SU-DHL-6 (cell line): Measurements from ENCODE around the gene FERMT3.

Experiments used
- H2AFZ ChIP-seq: fragments of 200-600 bp; sonication (generic); 2 replicates; pipeline ENCODE4 v1.6.1; 2014; ENCODE audit warnings: low read depth, mild to moderate bottlenecking, moderate library complexity, mixed read lengths, antibody characterized with exemption, low read length; ENCODE audit not compliant: severe bottlenecking
- H3F3A ChIP-seq: fragments of 200-600 bp; shearing (Covaris generic); 2 replicates; pipeline ENCODE4 v1.6.0; 2016; ENCODE audit warnings: antibody characterized with exemption, mild to moderate bottlenecking; ENCODE audit not compliant: insufficient read depth
- H3K27ac ChIP-seq: fragments of 200-600 bp; sonication (generic); 2 replicates; pipeline ENCODE4 v1.5.1; 2016; ENCODE audit warnings: low read depth, mild to moderate bottlenecking, low read length, moderate library complexity, mixed read lengths
- H3K27me3 ChIP-seq: fragments of 200-600 bp; sonication (generic), shearing (Covaris generic); 2 replicates; pipeline ENCODE4 v1.6.0; 2014; ENCODE audit warnings: mild to moderate bottlenecking, low read length
- H3K36me3 ChIP-seq: fragments of 200-600 bp; sonication (generic); 2 replicates; pipeline ENCODE4 v1.6.1; 2014; ENCODE audit warnings: mild to moderate bottlenecking, low read length, mixed read lengths
- H3K4me2 ChIP-seq: fragments of 300-600, 200-600 bp; shearing (Covaris generic), sonication (generic); 2 replicates; pipeline ENCODE4 v1.6.0; 2014; ENCODE audit warnings: low read length, low read depth, mild to moderate bottlenecking; ENCODE audit not compliant: poor library complexity, severe bottlenecking
- H3K4me3 ChIP-seq: fragments of 200-600 bp; sonication (generic); 2 replicates; pipeline ENCODE4 v1.5.1; 2014; ENCODE audit warnings: antibody characterized with exemption, low read length, mild to moderate bottlenecking, mixed read lengths; ENCODE audit not compliant: insufficient read depth, poor library complexity, severe bottlenecking
- H3K79me2 ChIP-seq: fragments of 200-600 bp; sonication (generic); 2 replicates; pipeline ENCODE4 v1.6.1; 2014; ENCODE audit warnings: mild to moderate bottlenecking, low read length, moderate library complexity; ENCODE audit not compliant: insufficient read depth
- H3K9ac ChIP-seq: fragments of 200-600 bp; sonication (generic); 2 replicates; pipeline ENCODE4 v1.7.0; 2014; ENCODE audit warnings: mild to moderate bottlenecking, low read length
- H3K9me2 ChIP-seq: fragments of 200-600 bp; sonication (generic); replicated peaks from 2 replicates; pipeline ENCODE4 v1.6.1; 2014; ENCODE audit warnings: low read length; ENCODE audit not compliant: insufficient read depth
- H3K9me3 ChIP-seq: fragments of 200-600 bp; sonication (generic); 2 replicates; pipeline ENCODE4 v1.6.1; 2014; ENCODE audit warnings: low read length, mixed read lengths; ENCODE audit not compliant: insufficient read depth
- H4K20me1 ChIP-seq: fragments of 200-600 bp; sonication (generic); 2 replicates; pipeline ENCODE4 v1.6.1; 2014; ENCODE audit warnings: low read depth, mild to moderate bottlenecking, antibody characterized with exemption, low read length, moderate library complexity, mixed read lengths
- CTCF ChIP-seq: fragments of 200-600 bp; sonication (generic); IDR thresholded peaks from one replicate; pipeline ENCODE4 v1.5.1; 2017; ENCODE audit warnings: antibody characterized with exemption, mild to moderate bottlenecking, low read length, moderate library complexity; ENCODE audit not compliant: insufficient read depth, poor library complexity, severe bottlenecking
- EZH2phosphoT487 ChIP-seq: fragments of 200-600 bp; sonication (generic), shearing (Covaris generic); conservative IDR thresholded peaks from 2 replicates; pipeline ENCODE4 v1.6.1; 2018; ENCODE audit warnings: mild to moderate bottlenecking, antibody characterized with exemption, low read length, moderate library complexity, mixed read lengths

Gene FERMT3

GRCh38 chr11:64255135-64256128 lies 48.9 kb downstream of the FERMT3 start:
- Histone ChIP-seq H3K9ac (no peak overlapping the region), H4K20me1 (no peaks in the 10 kb centered on the region), H3K9me2 (no peaks in the 10 kb centered on the region), H3K4me3 (no peak overlapping the region), H3K9me3 (no peaks in the 10 kb centered on the region), H3K27me3 (no peaks in the 10 kb centered on the region), H3F3A (0 out of 2 replicates have a peak, but pooled peaks cover 3% of the 10 kb centered on the region), H3K4me2 (no peak overlapping the region), H2AFZ (no peak overlapping the region), H3K79me2 (peaks cover 9% of the 10 kb centered on the region; the same call in 1 of the 2 replicates), H3K36me3 (no peaks in the 10 kb centered on the region), H3K27ac (no peak overlapping the region)
- TF ChIP-seq EZH2phosphoT487: no peak
- TF ChIP-seq CTCF: no peak

- Histone ChIP-seq H3K36me3 (no peaks in the 10 kb centered on the region), H3F3A (0 out of 2 replicates have a peak, but pooled peaks cover 3% of the 10 kb centered on the region), H4K20me1 (no peaks in the 10 kb centered on the region), H3K27ac (no peak overlapping the region), H3K79me2 (peaks cover 9% of the 10 kb centered on the region; the same call in 1 of the 2 replicates), H3K27me3 (no peaks in the 10 kb centered on the region), H2AFZ (no peak overlapping the region), H3K9me2 (no peaks in the 10 kb centered on the region), H3K9ac (no peak overlapping the region), H3K9me3 (no peaks in the 10 kb centered on the region), H3K4me3 (no peak overlapping the region), H3K4me2 (no peak overlapping the region)
- TF ChIP-seq EZH2phosphoT487: no peak
- no peak for TF ChIP-seq CTCF
Measured at GRCh38 chr11:64256300-64256699, 49.8 kb downstream of the FERMT3 start.

- no peaks in the 10 kb centered on the region for H3F3A ChIP-seq
- H3K79me2 ChIP-seq: no peaks in the 10 kb centered on the region
- H4K20me1 ChIP-seq: no peaks in the 10 kb centered on the region
- H3K4me3 ChIP-seq: no peak overlapping the region
- H3K27ac ChIP-seq: no peak overlapping the region
- no peak overlapping the region for H3K9ac ChIP-seq
- no peaks in the 10 kb centered on the region for H3K9me2 ChIP-seq
- H3K36me3 ChIP-seq: no peaks in the 10 kb centered on the region
- no peak overlapping the region for H2AFZ ChIP-seq
- no peak overlapping the region for H3K4me2 ChIP-seq
- no peaks in the 10 kb centered on the region for H3K27me3 ChIP-seq
- TF ChIP-seq CTCF: no peak
- no peak for TF ChIP-seq EZH2phosphoT487
- no peaks in the 10 kb centered on the region for H3K9me3 ChIP-seq
Measured at GRCh38 chr11:64258356-64258755, 51.8 kb downstream of the FERMT3 start.
